ENCODE measurements around the gene CDYL2. TPM values are rescaled to one million over a fixed set of nuclear protein-coding genes. Genes with fewer than 3 reads are reported as not detected.

Gene CDYL2
- total and polyA plus RNA-seq, 2 experiments from 2014 or later = 7.4 to 12.2 TPM

DNA sequence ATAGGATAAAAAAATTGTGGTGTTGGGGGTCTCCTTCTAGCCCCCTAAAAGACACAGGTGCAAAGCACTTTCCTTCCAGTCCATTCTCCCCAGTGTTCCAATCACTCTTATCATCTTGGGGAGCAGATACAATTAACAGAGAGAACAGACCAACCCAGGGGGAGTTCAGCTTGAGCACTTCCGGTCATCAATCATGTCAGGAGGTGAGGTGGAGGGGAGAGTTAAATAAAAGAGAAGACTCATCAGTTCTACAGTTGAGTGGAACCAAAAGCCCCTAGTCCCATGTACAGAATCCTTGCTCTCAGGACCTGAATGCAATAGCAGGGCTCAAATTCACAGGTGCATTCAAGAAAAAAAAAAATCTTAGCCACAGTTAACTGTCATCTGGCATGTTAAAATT, 141.3 kb downstream of the CDYL2 start:
- H3K9me2 ChIP-seq (replicated peaks; ENCODE audit: insufficient read depth) = no peaks in the 10 kb centered on the region
- no peaks in the 10 kb centered on the region for H3K36me3 ChIP-seq (replicated peaks; ENCODE audit: insufficient read depth, low read depth)
- no peaks in the 10 kb centered on the region for H4K20me1 ChIP-seq (ENCODE audit: insufficient read depth, poor library complexity, severe bottlenecking)
- no peaks in the 10 kb centered on the region for H3K27me3 ChIP-seq
- no peak overlapping the region for H2AFZ ChIP-seq
- no peak overlapping the region for H3K4me3 ChIP-seq
- H3K79me2 ChIP-seq = no peaks in the 10 kb centered on the region
- H3K9me3 ChIP-seq (ENCODE audit: low read depth) = no peaks in the 10 kb centered on the region
- no peak overlapping the region for H3K27ac ChIP-seq
- no peak for TF ChIP-seq CTCF (IDR thresholded peaks at IDR 0.05; ENCODE audit: poor library complexity)
- TF ChIP-seq EZH2 (IDR thresholded peaks at IDR 0.05; ENCODE audit: borderline replicate concordance) = no peak
- TF ChIP-seq EZH2phosphoT487 (IDR thresholded peaks at IDR 0.05; ENCODE audit: low read depth, severe bottlenecking, unreplicated experiment) = no peak
- 89% methylated on average over 1 of the region's 1 CpG for WGBS (ENCODE audit: low lambda C conversion rate, missing lambda C conversion rate)
- no peak for DNase-seq (ENCODE audit: low spot score)
- H3K4me1 ChIP-seq (ENCODE audit: insufficient read depth) = no peaks in the 10 kb centered on the region
- no peak overlapping the region for H3K4me2 ChIP-seq

DNA sequence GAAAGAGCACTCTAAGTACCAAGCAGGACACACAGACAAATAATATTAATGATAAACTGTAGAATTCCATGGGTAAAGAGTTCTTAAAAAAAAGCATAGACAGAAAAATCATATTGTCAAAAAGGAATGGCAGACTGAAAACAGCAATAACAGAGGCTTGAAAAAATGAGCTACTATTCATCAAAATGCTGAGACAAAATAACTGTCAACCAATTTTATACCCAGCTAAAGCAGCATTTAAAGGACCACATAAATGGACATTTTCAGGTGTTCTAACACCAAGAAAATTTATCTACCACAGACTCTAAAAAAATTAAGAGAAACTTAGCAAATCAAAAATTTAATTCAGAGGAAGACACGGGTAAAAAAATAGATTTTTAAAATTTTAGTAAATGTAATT, 144.5 kb downstream of the CDYL2 start:
- no peak for DNase-seq (ENCODE audit: low spot score)
- TF ChIP-seq EZH2phosphoT487 (IDR thresholded peaks at IDR 0.05; ENCODE audit: low read depth, severe bottlenecking, unreplicated experiment) (no peak), EZH2 (IDR thresholded peaks at IDR 0.05; ENCODE audit: borderline replicate concordance) (no peak), CTCF (IDR thresholded peaks at IDR 0.05; ENCODE audit: poor library complexity) (no peak)
- Histone ChIP-seq H3K9me3 (ENCODE audit: low read depth) (no peaks in the 10 kb centered on the region), H3K27me3 (no peaks in the 10 kb centered on the region), H3K4me3 (no peak overlapping the region), H3K27ac (no peak overlapping the region), H2AFZ (no peak overlapping the region), H3K4me2 (no peak overlapping the region), H3K9me2 (replicated peaks; ENCODE audit: insufficient read depth) (no peaks in the 10 kb centered on the region), H4K20me1 (ENCODE audit: insufficient read depth, poor library complexity, severe bottlenecking) (no peaks in the 10 kb centered on the region), H3K4me1 (ENCODE audit: insufficient read depth) (no peaks in the 10 kb centered on the region), H3K79me2 (no peaks in the 10 kb centered on the region), H3K36me3 (replicated peaks; ENCODE audit: insufficient read depth, low read depth) (no peaks in the 10 kb centered on the region)
- WGBS (ENCODE audit: low lambda C conversion rate, missing lambda C conversion rate) = 94% methylated on average over 1 of the region's 1 CpG

DNA sequence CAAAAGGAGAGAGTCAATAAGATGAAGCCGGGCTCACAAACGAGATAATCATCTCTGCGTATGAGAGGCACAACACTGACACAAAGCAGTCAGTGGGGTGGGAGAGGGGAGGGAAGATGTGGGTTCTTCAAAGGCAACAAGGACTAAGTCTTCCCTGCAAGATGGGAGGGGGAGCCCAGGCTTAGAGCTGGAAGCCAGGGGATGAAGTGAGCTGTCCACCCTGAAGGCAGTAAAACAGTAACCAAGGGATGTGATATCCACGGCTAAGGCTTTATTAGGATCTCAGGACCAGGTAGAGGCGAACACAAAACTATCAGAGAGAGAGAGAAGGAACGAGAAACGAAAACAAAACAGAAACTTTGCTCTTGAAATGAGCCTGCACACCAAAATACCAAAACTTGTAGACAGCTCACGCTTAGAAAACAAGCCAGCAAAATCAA, 147.7 kb downstream of the CDYL2 start:
- peak; percentile 19 for DNase-seq (ENCODE audit: low spot score)
- no peaks in the 10 kb centered on the region for H3K79me2 ChIP-seq
- no peaks in the 10 kb centered on the region for H3K9me2 ChIP-seq (replicated peaks; ENCODE audit: insufficient read depth)
- no peaks in the 10 kb centered on the region for H4K20me1 ChIP-seq (ENCODE audit: insufficient read depth, poor library complexity, severe bottlenecking)
- H3K27me3 ChIP-seq = no peaks in the 10 kb centered on the region
- TF ChIP-seq EZH2 (IDR thresholded peaks at IDR 0.05; ENCODE audit: borderline replicate concordance) (no peak), CTCF (IDR thresholded peaks at IDR 0.05; ENCODE audit: poor library complexity) (no peak), EZH2phosphoT487 (IDR thresholded peaks at IDR 0.05; ENCODE audit: low read depth, severe bottlenecking, unreplicated experiment) (no peak)
- no peak overlapping the region for H3K4me3 ChIP-seq
- no peak overlapping the region for H2AFZ ChIP-seq
- no peaks in the 10 kb centered on the region for H3K4me1 ChIP-seq (ENCODE audit: insufficient read depth)
- peak overlapping the region; percentile 30 for H3K4me2 ChIP-seq
- no peaks in the 10 kb centered on the region for H3K9me3 ChIP-seq (ENCODE audit: low read depth)
- no peak overlapping the region for H3K27ac ChIP-seq
- no peaks in the 10 kb centered on the region for H3K36me3 ChIP-seq (replicated peaks; ENCODE audit: insufficient read depth, low read depth)
- 46% methylated on average over 8 of the region's 8 CpGs for WGBS (ENCODE audit: low lambda C conversion rate, missing lambda C conversion rate)

DNA sequence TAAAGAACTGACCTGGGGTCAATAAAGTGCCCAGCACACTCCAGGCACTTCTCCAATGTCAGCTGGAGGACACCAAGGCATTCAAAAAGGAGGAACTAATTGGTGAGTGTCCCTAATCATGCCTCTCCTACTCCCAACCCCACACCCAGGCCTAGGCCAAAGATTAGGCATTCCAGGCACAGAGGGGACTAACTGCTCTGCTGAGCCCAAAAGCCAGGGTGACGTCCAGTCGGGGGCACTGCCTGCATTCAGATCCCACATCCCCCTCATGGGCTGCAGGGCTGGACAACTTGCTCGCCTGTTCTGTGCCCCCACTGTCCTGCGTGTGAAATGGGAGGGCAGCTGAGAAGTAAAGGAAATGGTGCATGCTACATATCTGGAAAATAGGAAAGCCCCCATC, 148.2 kb downstream of the CDYL2 start:
- no peaks in the 10 kb centered on the region for H3K27me3 ChIP-seq
- H2AFZ ChIP-seq = no peak overlapping the region
- no peaks in the 10 kb centered on the region for H4K20me1 ChIP-seq (ENCODE audit: insufficient read depth, poor library complexity, severe bottlenecking)
- no peak overlapping the region for H3K4me3 ChIP-seq
- H3K9me3 ChIP-seq (ENCODE audit: low read depth) = no peaks in the 10 kb centered on the region
- H3K36me3 ChIP-seq (replicated peaks; ENCODE audit: insufficient read depth, low read depth) = no peaks in the 10 kb centered on the region
- H3K4me2 ChIP-seq = no peak overlapping the region
- H3K4me1 ChIP-seq (ENCODE audit: insufficient read depth) = no peaks in the 10 kb centered on the region
- H3K27ac ChIP-seq = no peak overlapping the region
- no peaks in the 10 kb centered on the region for H3K9me2 ChIP-seq (replicated peaks; ENCODE audit: insufficient read depth)
- TF ChIP-seq EZH2phosphoT487 (IDR thresholded peaks at IDR 0.05; ENCODE audit: low read depth, severe bottlenecking, unreplicated experiment) (no peak), EZH2 (IDR thresholded peaks at IDR 0.05; ENCODE audit: borderline replicate concordance) (no peak), CTCF (IDR thresholded peaks at IDR 0.05; ENCODE audit: poor library complexity) (no peak)
- DNase-seq (ENCODE audit: low spot score) = no peak
- WGBS (ENCODE audit: low lambda C conversion rate, missing lambda C conversion rate) = 89% methylated on average over 4 of the region's 4 CpGs
- H3K79me2 ChIP-seq = no peaks in the 10 kb centered on the region

Measured in hepatocyte (in vitro differentiated cells).